Endothelial cell of umbilical vein (primary cell): ENCODE measurements around the gene MYADML2. TPM values are rescaled to one million over a fixed set of nuclear protein-coding genes. Genes with fewer than 3 reads are reported as not detected.

Experiments
- BruUV-seq: library from RNA; stranded (reverse); fragments of 400-500 nt; replicated peaks from 2 replicates; lab custom pipeline; 2021; lab: Mats Ljungman, UMichigan
- CTCF ChIA-PET: fragments of 300-600, 350-600 bp; sonication (Branson Sonifier 250); formaldehyde crosslinking; loops from one replicate; lab custom pipeline; 2021; ENCODE audit warnings: antibody characterized with exemption, inconsistent platforms; lab: Charles Lee
- POLR2A ChIA-PET: fragments of 300-600, 350-600 bp; sonication (Branson Sonifier 250); formaldehyde crosslinking; loops from one replicate; lab custom pipeline; 2021; ENCODE audit warnings: antibody characterized with exemption, inconsistent platforms; lab: Charles Lee
- DNase-seq: peaks from one replicate; pipeline ENCODE4 v3.0.0-alpha.2; 2011; ENCODE audit warnings: low read depth, low spot score
- FAIRE-seq: peaks from 2 replicates; lab custom pipeline; 2011; peaks lifted over from hg19 to GRCh38; lab: Jason Lieb, UNC
- H2AFZ ChIP-seq: 2 replicates; pipeline ENCODE4 v1.6.0; 2012; ENCODE audit warnings: low read depth, low read length, control low read depth, inconsistent platforms
- H3K27ac ChIP-seq: 2 replicates; pipeline ENCODE4 v1.5.1; 2011; ENCODE audit warnings: low read depth, mild to moderate bottlenecking, control low read depth, low read length, moderate library complexity; ENCODE audit not compliant: insufficient read depth
- H3K27me3 ChIP-seq, 2 experiments: 2 replicates each; pipeline versions ENCODE4 v1.6.0 to v1.6.1; 2011; ENCODE audit warnings: low read length in 2 of 2, mixed read lengths in 1 of 2; ENCODE audit not compliant: control insufficient read depth in 2 of 2, insufficient read depth in 2 of 2
- H3K36me3 ChIP-seq, 2 experiments: 2 replicates in 1 of 2; 3 replicates in 1 of 2; pipeline ENCODE4 v1.5.1; 2011; ENCODE audit warnings: low read length in 2 of 2, mild to moderate bottlenecking in 1 of 2, moderate library complexity in 1 of 2; ENCODE audit not compliant: control insufficient read depth in 2 of 2, insufficient read depth in 2 of 2; ENCODE audit errors: extremely low read depth in 1 of 2
- H3K4me1 ChIP-seq: 3 replicates; pipeline ENCODE4 v1.5.1; 2011; ENCODE audit warnings: mild to moderate bottlenecking, low read length; ENCODE audit not compliant: control insufficient read depth, insufficient read depth; ENCODE audit errors: extremely low read depth
- H3K4me2 ChIP-seq: 2 replicates; pipeline ENCODE4 v1.6.1; 2011; ENCODE audit warnings: low read length, control low read depth, mixed read lengths; ENCODE audit not compliant: insufficient read depth
- H3K4me3 ChIP-seq, 3 experiments: fragments of 200-600 bp in 1 of 3; sonication (generic), shearing (Covaris generic) in 1 of 3; replicated peaks in 1 of 3; 2 replicates each; pipeline ENCODE4 v1.5.1; 2011 to 2016; ENCODE audit warnings: control low read depth in 3 of 3, low read length in 3 of 3, mild to moderate bottlenecking in 2 of 3, inconsistent platforms in 1 of 3, low read depth in 1 of 3, moderate library complexity in 1 of 3; ENCODE audit not compliant: insufficient read depth in 1 of 3
- H3K79me2 ChIP-seq: 2 replicates; pipeline ENCODE4 v1.6.0; 2012; ENCODE audit warnings: low read length, inconsistent platforms; ENCODE audit not compliant: control insufficient read depth, insufficient read depth
- H3K9ac ChIP-seq: replicated peaks from 2 replicates; pipeline ENCODE3; 2011; ENCODE audit warnings: low read length, control low read depth; ENCODE audit not compliant: insufficient read depth; ENCODE audit errors: extremely low read depth
- H3K9me1 ChIP-seq: replicated peaks from 3 replicates; pipeline ENCODE4 v1.6.0; 2011; ENCODE audit warnings: mild to moderate bottlenecking, low read length; ENCODE audit not compliant: control insufficient read depth, insufficient read depth; ENCODE audit errors: extremely low read depth
- H3K9me3 ChIP-seq: replicated peaks from 2 replicates; pipeline ENCODE4 v1.5.1; 2012; ENCODE audit warnings: low read length, inconsistent platforms; ENCODE audit not compliant: control insufficient read depth, insufficient read depth
- H4K20me1 ChIP-seq: replicated peaks from 2 replicates; pipeline ENCODE3; 2011; ENCODE audit warnings: mild to moderate bottlenecking, low read length; ENCODE audit not compliant: control insufficient read depth, insufficient read depth; ENCODE audit errors: extremely low read depth
- EZH2 ChIP-seq: IDR thresholded peaks from 2 replicates; pipeline ENCODE4 v1.6.1; 2012; ENCODE audit warnings: borderline replicate concordance, low read depth, mild to moderate bottlenecking, moderate library complexity, low read length, inconsistent platforms; ENCODE audit not compliant: severe bottlenecking
- GATA2 ChIP-seq: IDR thresholded peaks from 2 replicates; pipeline ENCODE4 v1.7.0; 2011; ENCODE audit warnings: low read depth, mild to moderate bottlenecking, moderate library complexity, mixed read lengths, low read length; ENCODE audit not compliant: insufficient read length, insufficient read depth
- JUN ChIP-seq: IDR thresholded peaks from 2 replicates; pipeline ENCODE4 v1.6.1; 2011; ENCODE audit warnings: borderline replicate concordance, low read depth; ENCODE audit not compliant: insufficient read length, insufficient read depth
- MYC ChIP-seq: IDR thresholded peaks from one replicate; pipeline ENCODE4 v1.6.1; 2011; ENCODE audit warnings: mild to moderate bottlenecking, low read depth, low read length
- POLR2A ChIP-seq: IDR thresholded peaks from 2 replicates; pipeline ENCODE4 v1.6.1; 2012; ENCODE audit warnings: low read depth, mild to moderate bottlenecking, control low read depth, low read length
- dilution Hi-C: fragments of 300-500 bp; cut with MboI; formaldehyde crosslinking; loops from one replicate; pipeline ENCODE4 v1.15.0; 2019; ENCODE audit warnings: low sequenced_read_pairs; ENCODE audit not compliant: extremely low pct_ligation_motif_present
- intact Hi-C: fragments of 100-400 bp; cut with micrococcal nuclease; formaldehyde crosslinking; loops from one replicate; pipeline ENCODE4 v1.10.0; 2022
- polyA plus RNA-seq, 4 experiments: library from polyadenylated mRNA; depleted of rRNA in 3 of 4; stranded (reverse) in 3 of 4; unstranded in 1 of 4; fragments of >200 nt; gene quantifications; 2 replicates each; pipeline versions ENCODE4 v1.2.1 to v1.2.3, GENCODE V29; 2011 to 2012; ENCODE audit warnings: missing spikeins in 1 of 4
- total RNA-seq: library from RNA; stranded (reverse); gene quantifications from 2 replicates; pipeline ENCODE4 v1.2.3, GENCODE V29; 2021
- TF ChIP-seq, protein P1 (sequence below): IDR thresholded peaks from 2 replicates; pipeline ENCODE4 v1.6.1; 2011; ENCODE audit not compliant: insufficient read depth, insufficient read length
- TF ChIP-seq, protein P2 (sequence below), 2 donors: IDR thresholded peaks; 1 replicate in 1 of 2; 2 replicates in 1 of 2; pipeline ENCODE4 v1.5.1; 2011; ENCODE audit warnings: low read length in 2 of 2, mild to moderate bottlenecking in 2 of 2, moderate library complexity in 2 of 2, control low read depth in 1 of 2, inconsistent platforms in 1 of 2, low read depth in 1 of 2; ENCODE audit not compliant: insufficient read depth in 1 of 2; ENCODE audit errors: extremely low read depth in 1 of 2

Gene MYADML2
- total and polyA plus RNA-seq, 2 donors (not counting 3 experiments of a cell fraction or from before 2014, with no cell fraction given): not detected

DNA sequence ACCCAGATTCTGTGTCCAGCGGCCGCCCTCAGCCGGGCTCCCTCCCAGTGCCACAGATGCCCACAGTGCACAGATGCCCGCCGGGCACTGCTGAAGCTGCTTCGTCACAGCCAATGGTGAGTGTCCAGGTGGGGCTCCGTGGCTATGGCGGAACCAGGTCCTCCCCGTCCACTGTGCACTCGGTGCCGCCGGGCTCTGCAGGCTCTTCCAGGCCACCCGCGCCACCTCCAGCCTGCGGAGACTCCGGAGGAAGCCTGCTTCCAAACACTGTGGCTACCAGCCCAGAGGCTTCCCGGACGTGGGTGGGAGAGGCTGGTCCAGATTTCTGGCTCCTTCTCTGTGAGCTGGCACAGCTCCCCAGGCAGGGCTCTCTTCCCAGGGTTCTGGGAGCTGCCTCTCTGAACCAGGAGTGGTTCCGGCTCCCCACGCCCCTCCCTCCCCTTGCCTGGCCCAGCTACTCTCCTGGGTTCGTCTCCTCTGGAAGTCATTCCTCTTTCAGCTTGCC is 7.1 kb downstream of the MYADML2 start:
- no peak overlapping the region for H3K4me3 ChIP-seq
- peaks cover 8% of the 10 kb centered on the region for H3K79me2 ChIP-seq
- TF ChIP-seq POLR2A (no peak), GATA2 (no peak)
- TF ChIP-seq, protein P1, sequence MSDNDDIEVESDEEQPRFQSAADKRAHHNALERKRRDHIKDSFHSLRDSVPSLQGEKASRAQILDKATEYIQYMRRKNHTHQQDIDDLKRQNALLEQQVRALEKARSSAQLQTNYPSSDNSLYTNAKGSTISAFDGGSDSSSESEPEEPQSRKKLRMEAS: no peak
- dilution Hi-C loops (no loop called here), intact Hi-C loops (loop anchor here (5.0 kb wide), 1 partner anchor 37 kb away; the partner anchor contains the start of gene ASPSCR1)
- POLR2A ChIA-PET: no interaction called here
- no peaks in the 10 kb centered on the region for H3K36me3 ChIP-seq
- no peaks in the 10 kb centered on the region for H3K9me3 ChIP-seq
- peaks cover 0 to 7% of the 10 kb centered on the region in 2 experiments for H3K27me3 ChIP-seq
- no TSS peak for BruUV-seq
- no peak overlapping the region for H3K9ac ChIP-seq
- H3K9me1 ChIP-seq: no peaks in the 10 kb centered on the region
- FAIRE-seq (no peak), DNase-seq (no peak)
- CTCF ChIA-PET: interaction anchor here (0.7 to 1.4 kb wide), 2 partner anchors 12 to 20 kb away, joined by 3 read pairs; partner anchors contain the start of gene MAFG
- H3K4me2 ChIP-seq: no peak overlapping the region
- peaks cover 7% of the 10 kb centered on the region for H3K4me1 ChIP-seq
- H4K20me1 ChIP-seq: no peaks in the 10 kb centered on the region
- no peak overlapping the region for H3K27ac ChIP-seq
- H2AFZ ChIP-seq: no peak overlapping the region

DNA sequence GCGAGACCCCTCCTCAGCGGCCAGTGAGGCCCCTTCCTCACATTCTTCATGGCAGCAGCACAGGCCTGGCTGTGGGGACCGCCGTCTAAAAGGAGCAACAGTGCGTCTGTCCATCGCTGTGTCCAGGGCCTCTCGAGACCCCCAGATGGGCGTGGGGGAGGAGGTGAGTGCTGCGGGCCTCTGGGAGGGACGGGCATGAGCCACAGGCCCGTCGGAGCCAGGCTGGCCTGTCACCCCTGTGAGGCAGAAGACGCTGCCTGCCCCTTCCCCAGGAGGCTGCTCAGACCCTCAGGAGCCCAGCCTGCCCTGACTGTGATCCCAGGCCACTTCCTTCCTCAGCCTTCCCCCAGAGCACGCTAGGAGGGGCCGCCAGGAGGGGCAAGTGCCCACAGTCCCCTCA is 7.8 kb downstream of the MYADML2 start:
- H3K4me1 ChIP-seq: peaks cover 7% of the 10 kb centered on the region
- H3K9me1 ChIP-seq: no peaks in the 10 kb centered on the region
- H3K9me3 ChIP-seq: no peaks in the 10 kb centered on the region
- FAIRE-seq (no peak), DNase-seq (no peak)
- dilution Hi-C loops (no loop called here), intact Hi-C loops (loop anchor here (5.0 kb wide), 1 partner anchor 38 kb away; the partner anchor contains the start of gene ASPSCR1)
- CTCF ChIA-PET: interaction anchor here (1.1 to 1.3 kb wide), 2 partner anchors 11 to 13 kb away, joined by 3 to 10 read pairs; partner anchors contain the start of gene MAFG
- no peaks in the 10 kb centered on the region for H4K20me1 ChIP-seq
- H3K27ac ChIP-seq: no peak overlapping the region
- H3K79me2 ChIP-seq: peaks cover 8% of the 10 kb centered on the region
- H3K27me3 ChIP-seq: peaks cover 0 to 2% of the 10 kb centered on the region in 2 experiments
- H3K4me2 ChIP-seq: no peak overlapping the region
- TF ChIP-seq MYC (no peak), JUN (no peak), EZH2 (no peak), GATA2 (no peak)
- TF ChIP-seq, protein P2, sequence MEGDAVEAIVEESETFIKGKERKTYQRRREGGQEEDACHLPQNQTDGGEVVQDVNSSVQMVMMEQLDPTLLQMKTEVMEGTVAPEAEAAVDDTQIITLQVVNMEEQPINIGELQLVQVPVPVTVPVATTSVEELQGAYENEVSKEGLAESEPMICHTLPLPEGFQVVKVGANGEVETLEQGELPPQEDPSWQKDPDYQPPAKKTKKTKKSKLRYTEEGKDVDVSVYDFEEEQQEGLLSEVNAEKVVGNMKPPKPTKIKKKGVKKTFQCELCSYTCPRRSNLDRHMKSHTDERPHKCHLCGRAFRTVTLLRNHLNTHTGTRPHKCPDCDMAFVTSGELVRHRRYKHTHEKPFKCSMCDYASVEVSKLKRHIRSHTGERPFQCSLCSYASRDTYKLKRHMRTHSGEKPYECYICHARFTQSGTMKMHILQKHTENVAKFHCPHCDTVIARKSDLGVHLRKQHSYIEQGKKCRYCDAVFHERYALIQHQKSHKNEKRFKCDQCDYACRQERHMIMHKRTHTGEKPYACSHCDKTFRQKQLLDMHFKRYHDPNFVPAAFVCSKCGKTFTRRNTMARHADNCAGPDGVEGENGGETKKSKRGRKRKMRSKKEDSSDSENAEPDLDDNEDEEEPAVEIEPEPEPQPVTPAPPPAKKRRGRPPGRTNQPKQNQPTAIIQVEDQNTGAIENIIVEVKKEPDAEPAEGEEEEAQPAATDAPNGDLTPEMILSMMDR (IDR thresholded peaks at IDR 0.05; ENCODE audit: extremely low read depth in 1 of 2, insufficient read depth in 1 of 2, low read depth in 1 of 2, low read length in 2 of 2): no peak
- H3K4me3 ChIP-seq: no peak overlapping the region
- no peaks in the 10 kb centered on the region for H3K36me3 ChIP-seq
- H3K9ac ChIP-seq: no peak overlapping the region
- BruUV-seq: no TSS peak
- POLR2A ChIA-PET: no interaction called here
- no peak overlapping the region for H2AFZ ChIP-seq
